NCI-H2196 (cell line): ENCODE results near the gene PHKB.

Experiments used
- DNase-seq: peaks from one replicate; lab custom pipeline; 2025; ENCODE audit not compliant: unreplicated experiment; lab: John Stamatoyannopoulos, UW

PHKB gene

DNA sequence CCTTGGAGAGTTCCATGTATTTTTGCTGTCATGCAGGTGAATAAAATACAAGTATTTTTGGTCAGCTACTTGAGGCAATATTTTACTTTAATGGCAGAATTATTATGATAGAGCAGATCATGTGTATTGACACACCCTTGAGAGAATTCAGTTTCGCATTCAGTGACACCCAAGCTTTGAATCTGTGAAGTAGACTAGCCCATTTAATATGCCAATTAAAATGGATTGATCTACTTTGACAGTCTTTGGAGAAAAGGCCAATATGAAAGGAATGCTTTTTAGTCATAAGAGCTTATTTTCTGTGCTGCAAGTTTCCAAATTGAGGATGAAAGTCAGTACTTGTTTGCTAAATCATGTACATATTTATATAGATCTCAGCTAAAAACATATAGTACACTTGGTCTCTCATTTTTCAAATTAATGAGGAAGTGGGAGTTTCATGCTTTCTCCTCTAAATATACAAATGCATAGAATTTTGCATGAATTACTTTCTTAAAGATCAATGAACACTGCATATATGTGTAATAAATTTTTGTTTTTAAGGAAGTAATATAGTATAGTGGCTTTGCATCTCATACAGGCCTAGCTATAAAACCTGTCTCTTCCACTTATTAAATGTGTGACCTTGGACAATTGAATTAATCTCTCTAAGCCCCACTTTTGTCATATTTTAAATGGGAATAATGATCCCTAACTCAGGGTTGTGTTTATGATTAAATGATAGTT, 161.5 kb downstream of the PHKB start:
- no peak for DNase-seq

DNA sequence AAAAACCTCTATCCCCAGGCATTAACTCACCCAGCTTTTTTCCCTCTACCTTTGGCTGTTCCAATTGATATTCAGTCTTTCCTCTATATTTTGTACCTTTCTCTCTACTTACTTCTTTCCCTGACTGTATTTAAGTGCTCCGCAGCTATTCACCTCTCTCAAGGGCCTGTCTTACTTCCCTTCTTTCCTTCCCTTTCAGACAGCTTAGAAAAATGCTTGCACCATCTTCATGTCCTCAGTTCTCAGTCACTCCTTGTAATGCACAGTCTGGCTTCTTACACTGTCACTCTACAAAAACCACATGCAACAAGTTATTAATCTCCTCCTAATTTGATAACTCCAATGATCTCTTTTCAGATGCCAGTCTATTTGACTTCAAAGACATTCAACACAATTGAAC, 163.4 kb downstream of the PHKB start:
- DNase-seq: no peak

DNA sequence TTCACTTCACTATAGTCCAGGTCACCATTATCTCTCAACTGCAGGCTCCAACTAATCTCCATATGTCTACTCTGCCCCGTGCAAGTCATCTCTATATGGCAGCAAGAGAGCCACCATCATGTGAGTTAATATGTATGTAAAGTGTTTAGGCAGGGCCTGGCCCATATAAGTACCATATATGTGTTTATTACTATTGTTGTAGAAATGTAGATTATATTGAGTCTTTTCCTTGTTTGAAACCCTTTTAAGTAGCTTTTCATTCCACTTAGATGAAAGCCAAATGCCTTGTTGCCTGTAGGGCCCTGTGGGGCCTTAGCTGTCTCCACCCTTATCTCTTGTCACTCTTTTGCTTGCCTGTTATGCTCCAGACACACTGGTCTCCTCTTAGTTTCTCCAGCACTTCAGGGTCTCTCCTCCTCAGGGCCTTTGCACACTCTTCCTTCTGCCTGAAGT, 164.0 kb downstream of the PHKB start:
- DNase-seq: no peak

DNA sequence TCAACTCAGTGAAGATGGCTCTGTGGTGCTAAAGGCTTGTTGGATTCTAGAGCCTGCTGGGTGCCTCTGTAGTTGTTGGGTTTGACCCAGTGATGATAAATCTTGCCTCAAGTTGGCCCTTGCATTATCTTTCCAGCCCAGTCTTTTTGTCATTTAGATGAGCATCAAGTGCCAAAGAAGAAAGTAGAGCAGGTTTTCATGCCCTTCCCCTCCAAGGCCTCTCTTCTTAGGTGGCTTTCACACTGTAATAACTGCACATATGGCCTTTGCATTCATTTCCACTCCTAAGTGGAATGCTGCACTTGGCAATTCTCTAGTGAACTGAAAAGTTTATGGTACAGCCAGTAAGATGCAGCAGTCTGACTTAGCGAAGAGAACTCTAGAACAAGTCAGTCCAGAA, 165.1 kb downstream of the PHKB start:
- DNase-seq: no peak

DNA sequence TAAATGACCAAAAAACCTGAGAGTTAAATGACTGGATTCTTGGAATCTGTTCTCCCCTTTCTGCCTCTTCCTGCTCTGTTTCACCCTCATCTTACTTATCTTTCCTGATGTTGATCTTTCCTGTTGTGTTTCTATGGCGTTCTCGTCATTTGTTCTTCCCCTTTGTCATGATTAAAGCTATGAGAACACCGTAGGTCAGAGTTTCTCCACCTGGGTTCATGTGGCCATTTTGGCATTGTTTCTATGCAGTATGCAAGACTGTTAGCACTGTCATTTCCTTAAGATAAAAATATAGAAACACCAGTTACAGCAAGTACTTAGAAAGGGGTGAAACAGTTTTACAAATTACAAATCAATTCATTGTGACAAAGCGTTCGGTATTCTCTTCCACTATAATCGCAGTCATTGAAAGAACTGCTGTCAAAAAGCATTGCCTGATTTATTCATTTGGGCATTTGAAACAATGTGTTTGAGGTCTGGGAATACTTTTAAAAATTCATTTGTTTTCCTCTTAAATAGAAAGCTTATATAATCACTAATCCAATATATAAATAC, 166.0 kb downstream of the PHKB start:
- no peak for DNase-seq

DNA sequence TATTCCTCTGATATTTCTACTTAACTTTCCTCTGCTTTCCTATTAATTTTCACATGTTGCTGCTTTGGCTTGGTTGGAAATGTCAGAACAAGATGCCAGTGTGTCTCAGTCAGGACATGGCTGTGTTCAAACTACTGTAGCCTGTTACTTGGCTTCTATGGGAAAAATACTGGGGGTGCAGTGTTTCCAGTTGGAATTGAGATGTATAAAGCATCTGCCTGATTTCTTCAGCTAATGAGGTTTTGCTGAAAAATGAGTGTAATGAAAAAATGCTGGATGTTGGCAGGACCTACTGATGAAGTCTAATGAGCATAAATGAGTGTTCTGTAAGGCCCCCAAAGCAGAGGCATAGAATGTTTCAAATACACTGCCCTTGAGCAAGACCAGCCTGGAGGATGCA, 166.6 kb downstream of the PHKB start:
- no peak for DNase-seq

DNA sequence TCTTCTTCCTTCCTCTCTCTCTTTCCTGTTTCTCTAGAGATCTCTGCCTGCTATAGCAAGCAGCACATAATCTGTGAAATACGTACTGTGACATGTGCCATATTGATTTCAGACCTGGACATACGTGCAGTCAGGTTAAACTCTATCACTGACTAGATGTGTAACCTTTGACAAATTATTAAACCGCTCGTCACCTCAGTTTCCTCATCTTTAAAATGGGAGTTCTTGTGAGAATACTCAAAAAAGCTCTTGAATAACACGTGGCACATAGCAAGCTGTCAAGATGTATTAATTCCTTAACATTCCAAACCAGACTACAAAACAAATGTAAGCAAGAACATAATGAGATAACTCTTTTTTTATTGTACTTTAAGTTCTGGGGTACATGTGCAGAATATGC, 170.0 kb downstream of the PHKB start:
- DNase-seq: no peak

DNA sequence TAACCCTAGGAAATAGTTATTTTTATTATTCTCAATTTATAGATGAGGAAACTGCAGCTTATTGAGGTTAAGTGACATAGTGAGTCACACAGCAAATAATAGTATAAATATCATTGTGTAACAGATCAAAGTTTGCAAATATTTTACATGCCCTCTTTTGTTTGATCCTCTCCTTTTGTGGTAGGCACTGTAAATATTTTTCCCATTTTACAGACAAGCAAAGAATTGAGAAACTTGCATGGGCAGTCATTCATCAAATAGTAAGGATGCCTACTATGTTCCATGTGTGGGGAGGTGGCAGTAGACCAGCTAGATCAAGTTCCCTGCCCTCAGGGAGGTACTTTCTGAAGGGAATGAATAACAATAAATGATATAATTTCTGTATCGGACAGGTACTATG, 173.0 kb downstream of the PHKB start:
- no peak for DNase-seq

DNA sequence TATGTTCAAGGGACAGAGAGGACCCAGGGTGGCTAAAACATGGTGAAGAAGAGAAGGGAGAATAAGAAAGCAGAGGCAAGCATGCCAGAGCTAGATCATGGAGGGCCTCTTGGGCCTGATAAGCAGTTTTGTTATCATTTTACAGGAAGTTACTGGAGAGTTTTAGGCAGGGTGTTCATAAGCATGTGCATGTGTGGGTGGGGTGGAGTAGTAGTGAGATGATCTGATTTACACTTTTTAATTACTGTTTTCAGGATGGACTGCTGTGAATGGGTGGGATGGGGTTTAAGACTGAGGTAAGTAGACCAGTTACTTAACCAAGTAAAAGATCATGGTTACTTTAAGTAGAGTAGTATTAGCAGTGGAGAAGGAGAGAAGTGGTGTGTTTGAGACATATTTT, 173.6 kb downstream of the PHKB start:
- DNase-seq: no peak

DNA sequence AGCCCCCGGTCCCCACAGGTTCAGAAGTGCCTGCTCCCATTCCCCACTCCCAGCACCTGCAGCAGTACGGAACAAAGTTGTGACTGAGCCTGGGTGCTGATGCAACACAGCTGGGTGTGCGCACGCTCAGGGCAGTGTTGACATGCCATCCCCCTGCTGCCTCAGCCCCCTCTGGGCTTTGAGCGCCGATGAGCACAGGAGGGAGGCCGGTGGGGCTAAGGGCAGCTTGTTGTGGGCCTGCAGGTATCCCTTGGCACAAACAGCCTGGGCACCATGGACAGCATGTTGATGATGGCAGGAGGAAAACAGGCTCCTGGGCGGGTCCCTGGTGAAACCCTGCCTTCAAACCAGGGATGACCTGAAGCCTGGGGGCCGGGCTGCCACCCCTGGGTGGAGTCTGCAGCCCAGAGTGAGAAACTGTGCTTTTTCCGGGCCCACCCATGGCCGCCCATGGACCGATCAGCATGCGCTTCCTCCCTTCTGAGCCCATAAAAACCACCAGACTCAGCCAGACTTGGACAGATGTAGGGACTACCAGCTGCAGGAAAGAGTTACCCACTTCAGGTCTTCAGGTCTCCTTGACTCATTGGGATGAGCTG, 175.5 kb downstream of the PHKB start:
- DNase-seq: no peak

DNA sequence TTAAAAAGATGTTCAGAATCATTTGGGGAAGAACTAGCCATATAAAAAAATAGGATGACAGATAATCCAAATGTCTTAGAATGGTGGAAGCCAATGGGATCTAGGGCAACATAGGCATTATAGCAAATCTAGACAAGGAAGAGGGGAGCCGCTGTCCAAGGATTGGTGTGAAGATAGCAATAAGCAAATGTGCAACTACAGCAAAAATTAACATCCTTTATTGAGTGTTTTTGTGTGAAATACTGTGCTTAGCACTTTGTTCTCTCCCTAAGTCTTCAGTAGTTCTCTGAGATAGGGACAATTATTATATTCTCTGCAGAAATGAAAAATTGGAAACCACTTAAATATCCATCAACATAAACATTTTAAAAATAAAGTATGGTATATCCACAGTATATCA, 177.0 kb downstream of the PHKB start:
- DNase-seq: no peak

DNA sequence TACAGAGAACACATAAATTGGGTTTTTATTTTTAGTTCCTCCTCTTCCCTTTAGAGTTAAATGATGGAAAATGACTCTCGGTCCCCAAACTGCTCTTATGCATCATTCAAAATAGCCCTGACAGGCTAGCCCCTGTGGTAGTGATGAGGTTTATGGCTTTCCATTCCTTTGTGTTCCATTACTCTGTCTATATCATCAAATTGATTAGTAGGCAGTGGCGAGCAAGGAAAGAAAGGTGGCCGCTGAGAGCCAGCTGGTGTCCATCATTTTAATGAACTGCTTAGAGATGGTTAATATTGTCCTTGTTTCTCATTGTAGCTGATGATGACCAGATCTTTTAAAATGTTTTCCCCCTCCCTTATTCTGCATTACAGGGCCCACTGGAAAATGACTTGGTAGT, 179.5 kb downstream of the PHKB start:
- no peak for DNase-seq

DNA sequence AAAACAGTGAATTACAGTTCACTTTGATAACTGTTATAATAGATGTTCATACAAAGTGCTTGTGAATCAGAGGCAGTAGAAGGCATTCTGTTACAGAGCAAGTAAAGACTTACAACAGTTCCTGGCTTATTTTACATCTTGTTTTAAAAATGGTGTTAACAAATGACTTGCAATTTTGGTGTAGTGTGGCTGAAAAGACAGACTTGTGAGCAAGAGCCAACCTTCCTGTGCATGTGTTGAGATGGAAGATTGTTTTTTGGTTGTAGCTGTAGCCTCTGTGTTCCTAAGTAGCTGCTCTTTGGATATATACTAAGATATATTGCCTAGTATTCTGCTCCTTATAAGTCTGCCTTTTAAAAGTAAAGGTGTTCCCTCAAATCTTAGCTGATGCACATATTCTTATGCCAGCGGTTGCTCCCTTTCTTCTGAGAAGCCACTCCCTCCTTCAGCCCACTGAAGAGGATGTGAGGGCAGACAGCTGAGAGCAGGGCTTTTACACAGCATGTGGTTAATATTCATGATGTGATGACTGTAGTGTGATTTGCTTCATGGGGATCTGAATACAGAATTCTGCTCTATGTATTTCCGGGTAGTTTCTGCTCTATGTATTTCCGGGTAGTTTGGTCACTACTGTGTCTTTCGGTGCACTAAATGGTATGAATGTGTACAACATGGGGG, 182.3 kb downstream of the PHKB start:
- DNase-seq: no peak

DNA sequence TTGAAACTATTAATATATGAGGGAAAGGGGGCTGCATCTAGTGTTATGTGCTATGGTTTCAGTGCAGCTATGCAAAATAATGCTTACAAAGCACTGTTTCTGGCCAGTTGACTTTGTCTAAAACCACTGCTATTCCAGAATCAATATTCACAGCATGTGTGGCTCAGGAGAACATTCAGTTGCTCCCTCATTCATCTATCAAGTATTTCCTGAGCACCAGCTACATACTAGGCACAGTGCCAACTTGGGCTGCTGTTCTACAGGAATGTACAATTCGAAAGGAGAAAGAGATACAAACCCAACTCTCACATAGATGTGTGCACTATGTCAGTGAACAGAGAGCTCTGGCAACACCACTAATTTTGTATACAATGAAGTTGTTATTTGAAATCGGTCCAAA, 183.0 kb downstream of the PHKB start:
- no peak for DNase-seq

DNA sequence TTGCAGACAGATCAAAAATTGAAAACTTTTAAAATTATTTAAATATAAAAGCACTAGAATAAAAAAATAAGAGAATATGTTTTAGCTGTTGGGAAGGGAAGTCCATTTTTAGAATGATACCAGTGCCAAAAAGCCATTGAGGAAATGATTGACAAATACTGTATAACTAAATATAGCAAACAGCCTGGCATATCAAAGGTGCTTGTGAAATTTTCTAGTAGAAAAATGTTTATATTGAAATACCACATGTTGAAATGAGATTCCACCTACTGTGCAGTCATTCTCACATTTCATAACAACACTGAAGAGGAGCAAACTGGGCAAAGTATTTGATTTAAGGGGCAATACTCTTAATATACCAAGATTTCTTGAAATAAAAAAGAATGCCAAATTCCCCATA, 183.5 kb downstream of the PHKB start:
- no peak for DNase-seq

DNA sequence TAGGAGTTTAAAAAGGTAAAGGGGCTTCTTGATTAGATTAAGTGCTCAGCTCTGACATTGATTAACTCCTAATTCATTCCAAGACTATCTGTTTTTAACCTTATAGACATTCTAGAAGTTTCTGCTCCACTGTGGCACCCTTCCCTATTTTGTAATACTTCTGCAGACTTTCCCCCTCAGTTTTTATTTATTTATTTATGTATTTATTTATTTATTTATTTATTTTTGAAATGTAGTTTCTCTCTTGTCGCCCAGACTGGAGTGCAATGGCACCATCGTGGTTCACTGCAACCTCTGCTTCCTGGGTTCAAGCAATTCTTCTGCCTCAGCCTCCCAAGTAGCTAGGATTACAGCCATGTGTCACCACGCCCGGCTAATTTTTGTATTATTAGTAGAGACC, 185.8 kb downstream of the PHKB start:
- DNase-seq: no peak

DNA sequence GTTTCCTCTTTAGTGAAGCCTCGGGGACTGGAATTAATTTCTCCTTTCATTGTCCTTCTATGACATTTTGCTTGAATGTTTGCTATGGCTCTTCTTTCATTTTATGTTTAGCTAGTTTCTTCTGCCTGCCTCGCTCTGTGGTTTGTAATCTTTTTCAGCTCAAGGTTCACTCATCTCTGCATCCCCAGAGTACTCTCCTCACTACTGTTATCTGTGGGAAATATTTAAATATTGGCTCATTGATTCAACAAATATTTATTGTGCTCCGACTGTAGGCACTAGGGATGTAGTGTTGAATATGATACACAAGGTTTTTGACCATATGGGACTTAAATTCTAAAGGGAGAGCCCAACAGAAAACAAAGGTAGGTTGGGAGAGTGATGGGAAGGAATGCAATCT, 195.9 kb downstream of the PHKB start:
- no peak for DNase-seq

DNA sequence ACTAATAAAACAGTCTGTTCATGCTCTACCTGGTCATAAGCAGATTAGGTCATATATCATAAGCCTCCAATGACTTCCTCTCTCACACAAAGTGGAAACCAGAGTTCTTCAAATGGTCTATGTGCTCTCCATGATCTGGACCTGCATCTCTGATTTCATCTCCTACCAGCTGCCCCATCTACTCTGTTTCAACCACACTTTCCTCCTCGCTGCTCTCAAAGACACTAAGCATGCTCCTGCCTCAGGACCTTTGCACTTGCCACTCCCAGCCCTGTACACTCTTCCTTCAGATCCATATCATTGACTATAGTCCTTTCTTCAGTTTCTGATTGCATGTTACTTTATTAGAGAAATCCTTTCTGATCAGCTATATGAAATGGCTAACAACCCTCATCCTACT, 196.8 kb downstream of the PHKB start:
- DNase-seq: no peak

DNA sequence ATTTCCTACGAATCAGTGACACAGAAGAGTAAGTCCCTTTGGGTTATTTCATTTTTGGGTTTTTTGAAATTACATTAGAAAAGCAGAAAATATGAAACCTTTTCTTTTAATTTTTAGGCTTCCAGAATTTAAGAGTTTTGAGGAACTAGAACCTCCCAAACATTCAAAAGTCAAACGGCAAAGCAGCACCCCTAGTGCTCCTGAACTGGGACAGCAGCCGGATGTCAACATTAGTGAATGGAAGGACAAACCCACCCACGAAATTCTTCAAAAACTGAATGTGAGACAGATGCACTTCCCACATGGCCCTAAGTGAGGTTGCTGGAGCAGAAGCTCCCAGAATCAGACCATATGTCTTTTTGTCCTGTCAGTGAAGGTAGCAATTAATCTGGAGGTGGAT, 199.4 kb downstream of the PHKB start:
- DNase-seq: no peak

DNA sequence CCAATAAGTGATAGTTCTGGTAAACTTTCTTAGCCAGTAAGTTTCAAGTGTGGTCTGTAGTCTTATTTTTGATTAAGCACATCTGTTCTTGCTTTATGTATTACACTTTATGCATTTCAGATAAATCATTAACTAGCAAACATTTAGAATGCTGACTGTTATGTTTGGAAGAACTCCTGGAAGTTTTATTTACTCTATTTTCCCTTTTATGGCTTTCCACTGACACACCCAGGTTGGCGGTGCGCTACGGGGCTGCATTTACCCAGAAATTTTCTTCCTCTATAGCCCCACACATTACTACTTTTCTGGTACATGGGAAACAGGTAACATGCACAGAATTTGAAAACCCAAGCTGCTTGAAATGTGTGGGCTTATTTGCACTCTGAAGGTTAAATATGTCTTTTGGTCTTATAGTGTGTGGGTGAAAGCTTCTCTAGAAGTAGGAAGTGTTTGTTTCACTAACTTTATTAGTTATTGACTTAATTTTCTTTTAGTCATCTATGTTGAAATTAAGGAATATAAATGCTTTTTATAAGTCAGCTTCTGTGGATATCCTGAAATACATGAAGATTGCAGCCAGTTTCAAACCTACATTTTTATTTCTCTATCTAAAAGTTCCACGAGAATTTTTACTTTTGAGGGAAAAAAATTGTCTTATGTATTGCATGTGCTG, 203.7 kb downstream of the PHKB start:
- no peak for DNase-seq

DNA sequence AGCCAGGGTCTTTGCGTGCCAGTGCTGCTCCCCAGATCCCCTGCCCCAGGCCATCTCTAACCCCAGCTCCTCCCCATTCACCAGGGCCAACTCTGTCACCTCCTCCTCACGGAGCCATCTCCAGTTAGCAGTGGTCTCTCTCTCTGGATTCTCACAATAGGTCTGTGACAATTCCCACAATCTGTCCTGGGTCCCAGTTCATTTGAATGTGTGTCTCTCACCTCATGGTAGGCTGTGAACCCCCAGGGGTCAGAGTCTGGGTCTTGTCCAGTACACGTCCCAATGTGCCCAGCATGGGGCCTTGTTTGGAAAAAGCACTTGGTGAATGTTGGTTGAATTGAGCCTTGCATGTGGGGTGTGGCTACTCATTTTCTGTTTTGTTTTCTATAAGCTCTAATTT, 205.3 kb downstream of the PHKB start:
- DNase-seq: no peak

DNA sequence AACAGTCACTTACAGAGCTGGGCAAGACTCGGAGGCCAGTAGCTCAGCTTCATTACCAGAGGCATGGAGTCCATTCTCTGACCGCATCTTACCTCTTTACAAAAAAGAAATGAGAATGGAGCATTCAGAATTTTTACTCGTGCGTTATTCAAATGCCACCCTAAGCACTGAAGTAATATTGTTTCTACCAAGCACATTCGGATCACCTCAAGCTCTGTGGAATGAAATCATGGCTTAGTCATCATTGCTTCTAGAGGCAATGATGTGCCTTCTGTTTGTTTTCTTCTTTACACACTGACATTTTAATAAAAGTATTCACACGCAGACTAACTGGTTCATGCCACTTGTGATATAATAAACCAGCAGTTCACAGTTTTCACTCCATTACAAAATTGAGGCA, 206.8 kb downstream of the PHKB start:
- no peak for DNase-seq
